ENCODE results near the gene LARP4. TPM values are rescaled to one million over a fixed set of nuclear protein-coding genes. Genes with fewer than 3 reads are reported as not detected.

LARP4 gene
- total RNA-seq, 6 experiments from 2014 or later, result 46.3 to 83.0 (median 61.9) TPM

DNA sequence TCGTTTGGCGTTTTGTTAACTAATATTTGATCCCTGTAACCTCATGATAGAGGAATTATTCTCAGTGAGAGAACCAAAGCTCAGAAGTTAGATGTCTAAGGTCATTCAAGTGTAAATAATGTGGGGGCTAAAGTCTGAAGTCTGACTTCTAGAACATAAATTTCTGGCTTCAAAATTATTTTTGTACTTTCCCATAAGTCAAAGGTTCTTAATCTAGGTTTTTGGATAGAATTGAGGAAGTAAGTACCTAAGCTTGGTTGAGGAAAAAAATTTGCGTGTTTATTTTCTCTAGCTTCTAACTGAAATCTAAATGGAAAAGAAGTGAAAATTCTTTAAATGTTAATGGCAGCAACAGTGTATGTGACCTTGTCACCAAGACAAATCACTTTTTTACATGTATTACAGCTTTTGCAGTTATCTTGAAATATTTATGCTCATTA is 2.3 kb downstream of the LARP4 start:
- Histone ChIP-seq H3K9me3 (no peaks in the 10 kb centered on the region), H3K4me1 (peaks cover 0 to 28% (median 0%) of the 10 kb centered on the region in 4 donors), H3K4me3 (peak overlapping the region; percentile 59 to 89 (median 89)), H3K27me3 (no peaks in the 10 kb centered on the region), H3K27ac (peak overlapping the region; percentile 82 to 90 (median 83)), H3K36me3 (no peaks in the 10 kb centered on the region)
- intact Hi-C loops (cut with DNase I), result no loop called here
- ATAC-seq (peak; percentile 17 to 53 (median 27)), DNase-seq (no peak)
- 10% methylated on average over 3 of the region's 3 CpGs for whole genome bisulfite sequencing (ENCODE audit: insufficient coverage, low coverage, low lambda C conversion rate, missing lambda C conversion rate)
- TF ChIP-seq, protein P1, sequence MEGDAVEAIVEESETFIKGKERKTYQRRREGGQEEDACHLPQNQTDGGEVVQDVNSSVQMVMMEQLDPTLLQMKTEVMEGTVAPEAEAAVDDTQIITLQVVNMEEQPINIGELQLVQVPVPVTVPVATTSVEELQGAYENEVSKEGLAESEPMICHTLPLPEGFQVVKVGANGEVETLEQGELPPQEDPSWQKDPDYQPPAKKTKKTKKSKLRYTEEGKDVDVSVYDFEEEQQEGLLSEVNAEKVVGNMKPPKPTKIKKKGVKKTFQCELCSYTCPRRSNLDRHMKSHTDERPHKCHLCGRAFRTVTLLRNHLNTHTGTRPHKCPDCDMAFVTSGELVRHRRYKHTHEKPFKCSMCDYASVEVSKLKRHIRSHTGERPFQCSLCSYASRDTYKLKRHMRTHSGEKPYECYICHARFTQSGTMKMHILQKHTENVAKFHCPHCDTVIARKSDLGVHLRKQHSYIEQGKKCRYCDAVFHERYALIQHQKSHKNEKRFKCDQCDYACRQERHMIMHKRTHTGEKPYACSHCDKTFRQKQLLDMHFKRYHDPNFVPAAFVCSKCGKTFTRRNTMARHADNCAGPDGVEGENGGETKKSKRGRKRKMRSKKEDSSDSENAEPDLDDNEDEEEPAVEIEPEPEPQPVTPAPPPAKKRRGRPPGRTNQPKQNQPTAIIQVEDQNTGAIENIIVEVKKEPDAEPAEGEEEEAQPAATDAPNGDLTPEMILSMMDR (IDR thresholded peaks at IDR 0.05), result no peak
- no peak for TF ChIP-seq POLR2A (IDR thresholded peaks at IDR 0.05)

DNA sequence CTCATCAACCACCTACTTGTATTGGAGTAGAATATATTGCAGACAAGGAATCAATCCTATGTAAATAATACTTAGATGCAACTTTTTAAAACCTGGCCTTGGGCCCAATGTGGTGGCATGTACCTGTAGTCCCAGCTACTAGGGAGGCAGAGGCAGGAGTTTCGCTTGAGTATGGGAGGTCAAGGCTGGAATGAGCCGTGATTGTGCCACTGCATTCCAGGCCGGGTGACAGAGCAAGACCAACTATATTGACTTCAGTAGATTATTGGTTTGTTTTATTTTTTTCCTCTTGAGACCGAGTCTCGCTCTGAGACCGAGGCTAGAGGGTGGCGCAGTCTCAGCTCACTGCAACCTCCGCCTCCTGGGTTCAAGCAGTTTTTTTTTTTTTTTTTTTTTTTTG is 3.6 kb downstream of the LARP4 start:
- intact Hi-C loops (cut with DNase I), result no loop called here
- WGBS (ENCODE audit: insufficient coverage, low coverage, low lambda C conversion rate, missing lambda C conversion rate), result 66% methylated on average over 8 of the region's 8 CpGs
- no peaks in the 10 kb centered on the region for H3K27me3 ChIP-seq
- H3K4me3 ChIP-seq, result no peak overlapping the region
- H3K27ac ChIP-seq, result peak overlapping the region in 2 of 3 donors; percentile 51 to 71
- no peak for TF ChIP-seq POLR2A (IDR thresholded peaks at IDR 0.05)
- TF ChIP-seq, protein P1 (IDR thresholded peaks at IDR 0.05), result no peak
- no peaks in the 10 kb centered on the region for H3K9me3 ChIP-seq
- ATAC-seq (no peak), DNase-seq (no peak)
- H3K36me3 ChIP-seq, result no peaks in the 10 kb centered on the region
- peaks cover 0 to 28% (median 0%) of the 10 kb centered on the region in 4 donors for H3K4me1 ChIP-seq

DNA sequence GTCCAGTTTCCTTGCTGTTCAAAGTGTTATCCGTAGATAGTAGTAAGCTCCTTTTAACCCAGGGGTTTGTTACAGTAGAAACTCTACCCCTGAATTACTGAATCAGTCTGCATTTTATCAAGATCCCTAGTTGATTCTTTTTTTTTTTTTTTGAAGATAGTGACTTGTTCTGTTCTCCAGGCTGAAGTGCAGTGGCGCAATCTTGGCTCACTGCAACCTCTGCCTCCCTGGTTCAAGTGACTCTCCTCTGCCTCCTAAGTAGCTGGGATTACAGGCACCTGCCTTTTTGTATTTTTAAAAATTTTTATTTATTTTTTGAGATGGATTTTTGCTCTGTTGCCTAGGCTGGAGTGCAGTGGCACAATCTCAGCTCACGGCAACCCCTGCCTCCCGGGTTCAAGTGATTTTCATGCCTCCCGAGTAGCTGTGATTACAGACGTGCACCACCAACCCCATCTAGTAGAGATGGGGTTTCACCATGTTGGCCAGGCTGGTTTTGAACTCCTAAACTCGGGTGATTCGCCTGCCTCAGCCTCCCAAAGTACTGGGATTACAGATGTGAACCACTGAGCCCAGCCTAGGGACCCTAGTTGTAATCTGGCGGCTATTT is 10.5 kb downstream of the LARP4 start:
- H3K4me1 ChIP-seq, result peaks cover 0 to 29% (median 0%) of the 10 kb centered on the region in 4 donors
- no peak overlapping the region for H3K4me3 ChIP-seq
- peaks cover 0 to 2% (median 0%) of the 10 kb centered on the region in 4 donors for H3K36me3 ChIP-seq
- WGBS (ENCODE audit: insufficient coverage, low coverage, low lambda C conversion rate, missing lambda C conversion rate), result 81% methylated on average over 5 of the region's 9 CpGs
- ATAC-seq, result peak in 3 of 4 donors; percentile 54 to 71 (median 57)
- intact Hi-C loops (cut with DNase I), result no loop called here
- TF ChIP-seq, protein P1 (IDR thresholded peaks at IDR 0.05), result no peak
- no peak for TF ChIP-seq POLR2A (IDR thresholded peaks at IDR 0.05)
- no peaks in the 10 kb centered on the region for H3K27me3 ChIP-seq
- no peak overlapping the region for H3K27ac ChIP-seq
- no peaks in the 10 kb centered on the region for H3K9me3 ChIP-seq
- peak in 2 of 3 donors; percentile 33 to 54 for DNase-seq

DNA sequence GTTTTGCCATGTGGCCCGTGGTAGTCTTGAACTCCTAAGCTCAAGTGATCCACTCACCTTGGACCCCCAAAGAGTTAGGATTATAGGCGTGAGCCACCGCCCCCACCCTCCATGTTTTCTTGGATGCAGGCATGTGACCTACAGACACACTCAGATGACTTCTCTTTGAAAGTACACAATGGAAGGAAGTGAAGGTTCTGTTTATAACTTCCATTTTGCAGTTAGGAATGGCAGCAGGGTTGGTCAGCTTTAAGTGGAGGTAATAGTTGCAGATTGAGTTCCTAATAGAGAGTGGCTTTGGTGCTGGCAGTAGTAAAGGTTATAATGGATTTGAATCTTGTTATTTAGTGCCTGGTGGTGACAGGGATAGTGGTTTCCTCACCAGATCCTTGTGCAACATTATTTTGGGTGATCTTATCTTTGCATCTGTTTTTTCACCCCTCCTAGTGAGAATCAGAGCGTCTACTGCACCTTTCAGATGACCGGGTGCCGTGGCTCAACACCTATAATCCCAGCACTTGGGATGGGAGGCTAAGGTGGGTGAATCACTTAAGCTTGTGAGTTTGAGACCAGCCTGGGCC is 15.3 kb downstream of the LARP4 start:
- Histone ChIP-seq H3K9me3 (no peaks in the 10 kb centered on the region), H3K36me3 (peaks cover 0 to 6% (median 2%) of the 10 kb centered on the region in 4 donors), H3K27ac (no peak overlapping the region), H3K27me3 (no peaks in the 10 kb centered on the region), H3K4me1 (peaks cover 0 to 19% (median 0%) of the 10 kb centered on the region in 4 donors), H3K4me3 (no peak overlapping the region)
- no peak for DNase-seq
- no peak for ATAC-seq
- intact Hi-C loops (cut with DNase I), result no loop called here
- 88% methylated on average over 6 of the region's 6 CpGs for WGBS (ENCODE audit: insufficient coverage, low coverage, low lambda C conversion rate, missing lambda C conversion rate)
- TF ChIP-seq, protein P1 (IDR thresholded peaks at IDR 0.05), result no peak
- TF ChIP-seq POLR2A (IDR thresholded peaks at IDR 0.05), result no peak

All from right lobe of liver (tissue), 6 donors.